Fibroblast of the aortic adventitia (primary cell): ENCODE data around the gene INPP5F. TPM values are rescaled to one million over a fixed set of nuclear protein-coding genes. Genes with fewer than 3 reads are reported as not detected.
A peak's percentile ranks its signal among the peaks of the same experiment; 100 is the strongest.

Experiments used
- DNase-seq: peaks from one replicate; pipeline ENCODE4 v3.0.0-alpha.2; 2010; ENCODE audit warnings: low read depth
- H3K4me3 ChIP-seq: 2 replicates; pipeline ENCODE4 v1.5.1; 2011; ENCODE audit warnings: low read depth, mild to moderate bottlenecking, control low read depth, low read length, moderate library complexity
- CTCF ChIP-seq: IDR thresholded peaks from 2 replicates; pipeline ENCODE4 v1.5.1; 2011; ENCODE audit warnings: mild to moderate bottlenecking, low read length, control low read depth, inconsistent platforms; ENCODE audit not compliant: insufficient read depth
- total RNA-seq: library from RNA; depleted of rRNA; stranded (reverse); fragments of >200 nt; gene quantifications from 2 replicates; pipeline ENCODE4 v1.2.3, GENCODE V29; 2012; ENCODE audit warnings: low replicate concordance

INPP5F gene
- 14.1 and 22.2 TPM in 2 replicates for total RNA-seq

GRCh38 chr10:119725828-119726675, at the start of gene INPP5F:
TSS of gene INPP5F (plus strand) at chr10:119726050. CDS start at chr10:119726263, 213 bp downstream.
- peak; percentile 33 for TF ChIP-seq CTCF
- peak within 1 kb of the TSS; percentile 75 for H3K4me3 ChIP-seq
- peak; percentile 96 for DNase-seq

DNA sequence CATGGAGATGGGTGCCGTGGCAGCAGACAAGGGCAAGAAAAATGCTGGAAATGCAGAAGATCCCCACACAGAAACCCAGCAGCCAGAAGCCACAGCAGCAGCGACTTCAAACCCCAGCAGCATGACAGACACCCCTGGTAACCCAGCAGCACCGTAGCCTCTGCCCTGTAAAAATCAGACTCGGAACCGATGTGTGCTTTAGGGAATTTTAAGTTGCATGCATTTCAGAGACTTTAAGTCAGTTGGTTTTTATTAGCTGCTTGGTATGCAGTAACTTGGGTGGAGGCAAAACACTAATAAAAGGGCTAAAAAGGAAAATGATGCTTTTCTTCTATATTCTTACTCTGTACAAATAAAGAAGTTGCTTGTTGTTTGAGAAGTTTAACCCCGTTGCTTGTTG, 48.7 kb upstream of the INPP5F start:
- TF ChIP-seq CTCF = no peak
- DNase-seq = no peak
- H3K4me3 ChIP-seq = no peak overlapping the region

DNA sequence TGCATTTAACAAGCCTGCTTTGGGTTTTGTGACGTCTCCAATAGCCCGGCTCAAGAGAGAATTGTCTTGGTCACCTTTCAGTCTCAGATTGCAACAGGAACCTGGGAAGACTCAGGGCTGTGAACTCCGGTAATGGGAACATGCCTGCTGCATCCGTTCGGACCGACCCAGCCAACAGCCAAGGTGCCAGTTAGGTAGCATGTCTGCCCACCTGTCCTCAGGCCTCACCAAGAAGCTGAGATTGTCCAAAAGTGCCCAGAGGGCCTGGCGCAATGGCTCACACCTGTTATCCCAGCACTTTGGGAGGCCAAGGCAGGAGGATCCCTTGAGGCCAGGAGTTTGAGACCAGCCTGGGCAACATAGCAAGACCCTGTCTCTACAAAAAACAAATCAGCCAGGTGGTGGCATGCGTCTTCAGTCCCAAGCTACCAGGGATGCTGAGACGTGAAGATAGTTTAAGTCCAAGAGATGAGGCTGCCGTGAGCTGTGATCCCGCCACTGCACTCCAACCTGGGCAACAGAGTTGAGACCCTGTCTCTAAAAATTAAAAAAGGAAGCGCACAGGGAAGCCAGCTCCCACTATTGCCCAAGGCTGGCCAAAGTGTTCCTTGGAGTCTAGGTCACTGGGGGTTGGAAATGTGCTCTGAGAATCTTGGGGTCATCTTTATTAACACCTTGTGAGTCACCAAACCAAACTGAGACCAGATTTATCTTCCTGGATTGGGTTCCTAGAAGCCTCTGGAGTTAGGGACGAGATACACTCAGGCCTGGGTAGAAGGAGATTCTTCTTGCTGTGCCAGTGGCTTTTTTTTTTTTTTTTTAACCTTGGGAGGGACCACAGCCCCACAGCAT, 47.7 kb upstream of the INPP5F start:
- TF ChIP-seq CTCF = no peak
- no peak for DNase-seq
- no peak overlapping the region for H3K4me3 ChIP-seq

DNA sequence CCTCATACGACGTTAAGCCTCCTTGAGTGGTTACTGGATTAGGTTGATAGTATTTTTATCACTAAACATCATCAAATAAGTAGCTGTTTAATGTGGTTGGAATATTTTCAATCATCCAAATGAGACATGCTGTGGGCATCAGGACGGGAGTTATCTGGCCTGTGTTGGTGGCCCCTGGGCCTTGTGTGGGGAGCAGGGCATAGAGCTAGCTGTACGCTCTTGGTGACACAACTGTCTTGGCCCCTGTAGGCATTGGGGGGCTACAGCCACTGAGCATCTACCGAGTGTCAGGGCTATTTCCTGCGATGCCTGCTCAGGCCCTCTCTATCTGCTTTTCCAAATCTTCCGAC, 46.4 kb upstream of the INPP5F start:
- no peak for DNase-seq
- H3K4me3 ChIP-seq = no peak overlapping the region
- TF ChIP-seq CTCF = no peak

DNA sequence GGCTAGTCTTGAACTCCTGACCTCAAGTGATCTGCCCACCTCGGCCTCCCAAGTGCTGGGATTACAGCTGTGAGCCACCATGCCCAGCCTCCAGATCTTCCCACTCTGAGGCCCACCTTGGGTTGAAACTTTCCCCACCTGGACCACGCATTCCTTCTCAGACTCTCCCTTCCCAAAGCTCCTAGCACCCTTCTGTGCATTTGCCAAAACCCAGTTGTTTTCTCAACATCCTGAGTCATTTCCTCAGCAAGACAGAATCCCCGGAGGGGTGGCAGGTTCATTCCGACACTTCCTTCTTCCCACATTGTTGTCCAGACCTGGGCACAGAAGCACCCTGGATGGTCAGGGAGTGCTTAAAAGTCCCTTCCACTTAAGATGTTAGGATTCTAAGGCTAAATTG, 45.8 kb upstream of the INPP5F start:
- TF ChIP-seq CTCF = no peak
- H3K4me3 ChIP-seq = no peak overlapping the region
- DNase-seq = peak; percentile 81

- H3K4me3 ChIP-seq = no peak overlapping the region
- DNase-seq = peak; percentile 61
- no peak for TF ChIP-seq CTCF
Observed at GRCh38 chr10:119680650-119681081, 45.2 kb upstream of the INPP5F start.
